ENCODE measurements around the gene TPRG1L.

GRCh38 chr1:3664700-3665375 is 40.0 kb downstream of the TPRG1L start:
- TF ChIP-seq POLR2A (IDR thresholded peaks at IDR 0.05) (no peak), CTCF (IDR thresholded peaks at IDR 0.05) (no peak)

Measured in body of pancreas (tissue), 4 donors.